ENCODE results near the gene NDOR1. TPM values are rescaled to one million over a fixed set of nuclear protein-coding genes. Genes with fewer than 3 reads are reported as not detected.
A peak's percentile ranks its signal among the peaks of the same experiment; 100 is the strongest.

The NDOR1 gene
- total RNA-seq, 4 donors from 2014 or later = 14.3 to 47.5 (median 22.0) TPM

DNA sequence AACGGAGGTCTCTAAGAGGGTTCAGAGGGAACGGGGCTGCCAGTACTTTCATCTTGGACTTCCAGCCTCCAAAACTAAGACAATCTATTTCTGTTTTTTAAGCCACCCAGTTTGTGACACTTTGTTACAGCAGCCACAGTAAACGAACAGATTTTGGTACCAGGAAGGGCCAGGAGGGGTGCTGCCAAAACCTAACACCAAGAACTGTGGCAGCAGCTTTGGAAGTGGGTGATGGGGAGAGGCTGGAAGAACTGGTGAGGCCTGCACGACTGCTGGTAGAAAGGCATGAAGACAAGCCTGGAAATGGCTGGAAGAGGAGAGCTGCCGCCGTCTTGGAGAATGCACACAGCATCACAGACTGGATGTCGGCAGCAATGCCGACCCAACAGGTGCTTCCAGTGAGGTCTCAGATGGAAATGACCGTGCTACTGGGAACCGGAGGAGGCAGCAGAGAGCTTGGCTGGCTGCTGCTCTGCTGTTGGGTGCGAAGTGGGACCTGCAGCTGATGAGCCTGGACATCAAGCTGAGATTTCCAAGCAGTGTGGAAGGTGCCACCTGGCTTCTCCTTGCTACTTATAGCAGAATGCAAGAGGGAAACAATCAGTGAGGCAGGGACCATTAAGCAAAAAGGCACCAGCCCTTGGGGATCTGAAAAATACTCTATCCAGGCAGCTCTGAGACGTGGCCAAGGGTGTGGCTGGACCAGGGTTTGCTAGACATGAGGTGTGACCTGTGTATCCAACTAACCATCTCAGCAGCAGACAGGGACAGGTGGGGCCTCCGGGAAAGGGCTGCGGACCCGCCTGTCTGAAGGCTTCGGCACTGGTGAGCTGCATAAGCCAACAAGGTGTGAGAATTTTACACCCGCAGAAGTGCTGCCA, 29.0 kb upstream of the NDOR1 start:
- TF ChIP-seq, protein P1, sequence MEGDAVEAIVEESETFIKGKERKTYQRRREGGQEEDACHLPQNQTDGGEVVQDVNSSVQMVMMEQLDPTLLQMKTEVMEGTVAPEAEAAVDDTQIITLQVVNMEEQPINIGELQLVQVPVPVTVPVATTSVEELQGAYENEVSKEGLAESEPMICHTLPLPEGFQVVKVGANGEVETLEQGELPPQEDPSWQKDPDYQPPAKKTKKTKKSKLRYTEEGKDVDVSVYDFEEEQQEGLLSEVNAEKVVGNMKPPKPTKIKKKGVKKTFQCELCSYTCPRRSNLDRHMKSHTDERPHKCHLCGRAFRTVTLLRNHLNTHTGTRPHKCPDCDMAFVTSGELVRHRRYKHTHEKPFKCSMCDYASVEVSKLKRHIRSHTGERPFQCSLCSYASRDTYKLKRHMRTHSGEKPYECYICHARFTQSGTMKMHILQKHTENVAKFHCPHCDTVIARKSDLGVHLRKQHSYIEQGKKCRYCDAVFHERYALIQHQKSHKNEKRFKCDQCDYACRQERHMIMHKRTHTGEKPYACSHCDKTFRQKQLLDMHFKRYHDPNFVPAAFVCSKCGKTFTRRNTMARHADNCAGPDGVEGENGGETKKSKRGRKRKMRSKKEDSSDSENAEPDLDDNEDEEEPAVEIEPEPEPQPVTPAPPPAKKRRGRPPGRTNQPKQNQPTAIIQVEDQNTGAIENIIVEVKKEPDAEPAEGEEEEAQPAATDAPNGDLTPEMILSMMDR (IDR thresholded peaks at IDR 0.05) = peak; percentile 40 to 78 (median 55)
- TF ChIP-seq POLR2AphosphoS5 (IDR thresholded peaks at IDR 0.05) = no peak
- no peak for TF ChIP-seq EP300 (IDR thresholded peaks at IDR 0.05; ENCODE audit: low read depth)
- TF ChIP-seq POLR2A (IDR thresholded peaks at IDR 0.05) = no peak
- H3K27me3 ChIP-seq = peaks cover 34% of the 10 kb centered on the region
- DNase-seq = peak; percentile 51
- in situ Hi-C loops (cut with MboI; ENCODE audit: low pct_ligation_motif_present in 1 of 4, low pct_unique_long_range_greater_than_20kb in 1 of 4, low sequenced_read_pairs in 3 of 4) (no loop called here), intact Hi-C loops (cut with DNase I; ENCODE audit: low total_unique reads) (no loop called here)
- 38 to 41% methylated on average over 11 to 17 of the region's 17 CpGs for WGBS, 2 donors (ENCODE audit: low coverage in 1 of 2)
- H3K27ac ChIP-seq = peak overlapping the region in 1 of 4 donors; percentile 27
- no peak overlapping the region for H3K4me3 ChIP-seq
- peaks cover 0 to 14% (median 8%) of the 10 kb centered on the region in 4 donors for H3K36me3 ChIP-seq
- no peaks in the 10 kb centered on the region for H3K9me3 ChIP-seq
- H3K4me1 ChIP-seq = peaks cover 0 to 8% (median 6%) of the 10 kb centered on the region in 4 donors

- in situ Hi-C loops (cut with MboI; ENCODE audit: low pct_ligation_motif_present in 1 of 4, low pct_unique_long_range_greater_than_20kb in 1 of 4, low sequenced_read_pairs in 3 of 4) (no loop called here), intact Hi-C loops (cut with DNase I; ENCODE audit: low total_unique reads) (no loop called here)
- H3K27ac ChIP-seq = no peak overlapping the region
- H3K4me3 ChIP-seq = no peak overlapping the region
- peaks cover 15% of the 10 kb centered on the region for H3K27me3 ChIP-seq
- TF ChIP-seq POLR2A (IDR thresholded peaks at IDR 0.05) (no peak), EP300 (IDR thresholded peaks at IDR 0.05; ENCODE audit: low read depth) (no peak), POLR2AphosphoS5 (IDR thresholded peaks at IDR 0.05) (no peak)
- TF ChIP-seq, protein P1 (IDR thresholded peaks at IDR 0.05) = no peak
- H3K4me1 ChIP-seq = peaks cover 0 to 8% (median 4%) of the 10 kb centered on the region in 4 donors
- no peaks in the 10 kb centered on the region for H3K9me3 ChIP-seq
- DNase-seq = no peak
- peaks cover 0 to 32% (median 14%) of the 10 kb centered on the region in 4 donors for H3K36me3 ChIP-seq
- 95% methylated on average over 21 of the region's 23 CpGs; no CpG with 5 or more reads in 1 of the 2 donors for WGBS, 2 donors (ENCODE audit: low coverage in 1 of 2)
These were observed 27.1 kb upstream of the NDOR1 start for GRCh38 chr9:137178201-137178938.

GRCh38 chr9:137178939-137179630, 26.4 kb upstream of the NDOR1 start:
- intact Hi-C loops (cut with DNase I; ENCODE audit: low total_unique reads) (no loop called here), in situ Hi-C loops (cut with MboI; ENCODE audit: low pct_ligation_motif_present in 1 of 4, low pct_unique_long_range_greater_than_20kb in 1 of 4, low sequenced_read_pairs in 3 of 4) (no loop called here)
- H3K36me3 ChIP-seq = peaks cover 0 to 39% (median 17%) of the 10 kb centered on the region in 4 donors

More at GRCh38 chr9:137178939-137179630, 26.4 kb upstream of the NDOR1 start:
- WGBS, 2 donors (ENCODE audit: low coverage in 1 of 2) = 95% methylated on average over 19 of the region's 19 CpGs; no CpG with 5 or more reads in 1 of the 2 donors
- TF ChIP-seq POLR2A (IDR thresholded peaks at IDR 0.05) = no peak
- TF ChIP-seq EP300 (IDR thresholded peaks at IDR 0.05; ENCODE audit: low read depth) = no peak
- TF ChIP-seq, protein P1 (IDR thresholded peaks at IDR 0.05) = no peak
- H3K9me3 ChIP-seq = no peaks in the 10 kb centered on the region
- no peak for DNase-seq
- no peak overlapping the region for H3K4me3 ChIP-seq
- peaks cover 0 to 8% (median 4%) of the 10 kb centered on the region in 4 donors for H3K4me1 ChIP-seq
- H3K27ac ChIP-seq = no peak overlapping the region
- peaks cover 10% of the 10 kb centered on the region for H3K27me3 ChIP-seq

Data from transverse colon (tissue), 4 donors.